SK-N-SH (cell line): Measurements from ENCODE around the gene ADCY5. TPM values are rescaled to one million over a fixed set of nuclear protein-coding genes. Genes with fewer than 3 reads are reported as not detected.

ENCODE experiments used
- CTCF ChIA-PET: fragments of 300-600, 350-600 bp; formaldehyde crosslinking; extraction: SDS; loops from one replicate; lab custom pipeline; 2021; lab: Yijun Ruan, JAX
- POLR2A ChIA-PET: fragments of 350-600 bp; sonication (Branson Sonifier 250); formaldehyde crosslinking; extraction: SDS; loops from one replicate; lab custom pipeline; 2020; ENCODE audit warnings: antibody characterized with exemption, inconsistent platforms; lab: Yijun Ruan, JAX
- DNase-seq: peaks from one replicate; pipeline ENCODE4 v3.0.0; 2012
- H2AFZ ChIP-seq: fragments of 200-600 bp; sonication (generic); 2 replicates; pipeline ENCODE4 v1.8.1; 2016; ENCODE audit warnings: antibody characterized with exemption, mild to moderate bottlenecking, low read depth
- H3F3A ChIP-seq: fragments of 200-600 bp; sonication (generic); replicated peaks from 2 replicates; pipeline ENCODE3; 2016; ENCODE audit warnings: antibody characterized with exemption, mild to moderate bottlenecking; ENCODE audit not compliant: insufficient read depth
- H3K27ac ChIP-seq, 2 experiments: fragments of 200-500 bp in 1 of 2; fragments of 200-600 bp in 1 of 2; sonication (Bioruptor generic) in 1 of 2; sonication (generic), shearing (Covaris generic) in 1 of 2; 2 replicates each; pipeline versions ENCODE4 v1.5.1 to v1.6.1; 2014 to 2016; ENCODE audit warnings: low read depth in 2 of 2, inconsistent platforms in 1 of 2, low read length in 1 of 2, mild to moderate bottlenecking in 1 of 2, mixed read lengths in 1 of 2
- H3K27me3 ChIP-seq: fragments of 200-600 bp; sonication (generic), shearing (Covaris generic); 2 replicates; pipeline ENCODE4 v1.6.1; 2016; ENCODE audit warnings: mixed run types; ENCODE audit not compliant: insufficient read depth
- H3K36me3 ChIP-seq, 2 experiments: fragments of 200-500 bp in 1 of 2; fragments of 200-600 bp in 1 of 2; sonication (Bioruptor generic) in 1 of 2; sonication (generic) in 1 of 2; replicated peaks in 1 of 2; 2 replicates each; pipeline versions ENCODE3 to v1.5.1; 2014 to 2016; ENCODE audit warnings: low read length in 1 of 2, mild to moderate bottlenecking in 1 of 2; ENCODE audit not compliant: insufficient read depth in 2 of 2, control insufficient read depth in 1 of 2
- H3K4me1 ChIP-seq, 2 experiments: fragments of 200-500 bp in 1 of 2; fragments of 200-600 bp in 1 of 2; sonication (Bioruptor generic) in 1 of 2; sonication (generic), shearing (Covaris generic) in 1 of 2; 2 replicates each; pipeline versions ENCODE4 v1.5.1 to v1.6.1; 2014 to 2016; ENCODE audit warnings: low read depth in 1 of 2, low read length in 1 of 2, mixed run types in 1 of 2; ENCODE audit not compliant: insufficient read depth in 2 of 2, control insufficient read depth in 1 of 2
- H3K4me2 ChIP-seq: fragments of 200-600 bp; sonication (generic), shearing (Covaris generic); 2 replicates; pipeline ENCODE4 v1.6.1; 2017; ENCODE audit warnings: mixed run types
- H3K4me3 ChIP-seq, 2 experiments: fragments of 200-500 bp in 1 of 2; fragments of 200-600 bp in 1 of 2; sonication (Bioruptor generic) in 1 of 2; sonication (generic), shearing (Covaris generic) in 1 of 2; 2 replicates each; pipeline versions ENCODE4 v1.5.1 to v1.8.1; 2014 to 2016; ENCODE audit warnings: low read depth in 2 of 2, inconsistent platforms in 1 of 2, low read length in 1 of 2, mild to moderate bottlenecking in 1 of 2, mixed read lengths in 1 of 2, moderate library complexity in 1 of 2
- H3K79me2 ChIP-seq: fragments of 200-600 bp; sonication (generic); 2 replicates; pipeline ENCODE4 v1.8.1; 2017; ENCODE audit warnings: mild to moderate bottlenecking; ENCODE audit not compliant: insufficient read depth
- H3K9ac ChIP-seq: fragments of 200-600 bp; sonication (generic); 2 replicates; pipeline ENCODE4 v1.6.1; 2017; ENCODE audit warnings: mixed run types
- H3K9me2 ChIP-seq: fragments of 200-600 bp; sonication (generic); 2 replicates; pipeline ENCODE4 v1.6.1; 2017; ENCODE audit warnings: mixed run types
- H3K9me3 ChIP-seq: fragments of 200-600 bp; sonication (generic); 2 replicates; pipeline ENCODE4 v1.6.1; 2017; ENCODE audit warnings: mixed run types, mild to moderate bottlenecking, moderate library complexity
- H4K20me1 ChIP-seq: fragments of 200-600 bp; sonication (generic); 2 replicates; pipeline ENCODE4 v1.6.1; 2017; ENCODE audit warnings: mild to moderate bottlenecking, mixed run types; ENCODE audit not compliant: insufficient read depth
- CHD2 ChIP-seq: fragments of 150-350 bp; IDR thresholded peaks from 2 replicates; pipeline ENCODE4 v1.6.1; 2018; ENCODE audit warnings: low read length; ENCODE audit not compliant: partially characterized antibody
- EP300 ChIP-seq, 2 experiments: IDR thresholded peaks; 2 replicates each; pipeline versions ENCODE4 v1.4.0 to v1.6.1; 2012; ENCODE audit warnings: borderline replicate concordance in 1 of 2, low read depth in 1 of 2, low read length in 1 of 2
- FOSL2 ChIP-seq: IDR thresholded peaks from 2 replicates; pipeline ENCODE4 v1.4.0; 2012; ENCODE audit warnings: low read depth, mild to moderate bottlenecking, moderate library complexity, borderline replicate concordance
- FOXJ3 ChIP-seq: sonication (generic); formaldehyde crosslinking; IDR thresholded peaks from 2 replicates; pipeline ENCODE4 v1.5.1; 2020; ENCODE audit warnings: mild to moderate bottlenecking, missing genetic modification reagents
- GATA2 ChIP-seq: sonication (generic); formaldehyde crosslinking; IDR thresholded peaks from 2 replicates; pipeline ENCODE4 v1.5.0; 2020; ENCODE audit warnings: mild to moderate bottlenecking, missing genetic modification reagents
- JUND ChIP-seq: IDR thresholded peaks from 2 replicates; pipeline ENCODE4 v1.4.0; 2012
- MEF2A ChIP-seq: IDR thresholded peaks from 2 replicates; pipeline ENCODE4 v1.4.0; 2012; ENCODE audit warnings: low read depth, borderline replicate concordance
- MXI1 ChIP-seq: IDR thresholded peaks from 2 replicates; pipeline ENCODE4 v1.6.1; 2012; ENCODE audit warnings: mild to moderate bottlenecking, low read depth, low read length, improper control_type of control experiment
- NRF1 ChIP-seq: IDR thresholded peaks from 2 replicates; pipeline ENCODE4 v1.6.1; 2012; ENCODE audit warnings: low read depth, mild to moderate bottlenecking, low read length
- POLR2AphosphoS5 ChIP-seq: IDR thresholded peaks from 2 replicates; pipeline ENCODE4 v1.6.1; 2012; ENCODE audit warnings: low read depth, low read length
- RAD21 ChIP-seq: IDR thresholded peaks from 2 replicates; pipeline ENCODE4 v1.6.1; 2012; ENCODE audit warnings: mild to moderate bottlenecking, low read length
- RFX5 ChIP-seq: IDR thresholded peaks from 2 replicates; pipeline ENCODE4 v1.6.1; 2012; ENCODE audit warnings: mild to moderate bottlenecking, improper control_type of control experiment, low read length
- SIN3A ChIP-seq: IDR thresholded peaks from 2 replicates; pipeline ENCODE4 v1.6.1; 2012; ENCODE audit warnings: low read depth, mild to moderate bottlenecking, low read length, moderate library complexity, borderline replicate concordance
- SMC3 ChIP-seq: IDR thresholded peaks from 2 replicates; pipeline ENCODE4 v1.6.1; 2012; ENCODE audit warnings: low read depth, low read length, improper control_type of control experiment
- TAF1 ChIP-seq: IDR thresholded peaks from 2 replicates; pipeline ENCODE4 v1.6.1; 2012; ENCODE audit warnings: low read depth, mild to moderate bottlenecking, low read length, moderate library complexity, borderline replicate concordance
- TEAD4 ChIP-seq: IDR thresholded peaks from 2 replicates; pipeline ENCODE4 v1.4.0; 2012; ENCODE audit warnings: mild to moderate bottlenecking, borderline replicate concordance; ENCODE audit not compliant: insufficient read depth
- WGBS: methylation state at CpG from one replicate; pipeline ENCODE4 v1.1.6; 2017; ENCODE audit warnings: low lambda C conversion rate; 5-methylcytosine and 5-hydroxymethylcytosine counted together
- polyA plus RNA-seq, 3 experiments: library from polyadenylated mRNA; depleted of rRNA; stranded (reverse); fragments of >200 nt; gene quantifications; 2 replicates each; pipeline ENCODE4 v1.2.3, GENCODE V29; 2012
- TF ChIP-seq, protein P1 (sequence below): IDR thresholded peaks from 2 replicates; pipeline ENCODE4 v1.4.0; 2012; ENCODE audit warnings: low read depth, borderline replicate concordance
- TF ChIP-seq, protein P2 (sequence below): IDR thresholded peaks from 2 replicates; pipeline ENCODE4 v1.6.1; 2012; ENCODE audit warnings: mild to moderate bottlenecking, low read depth, low read length, moderate library complexity
- TF ChIP-seq, protein P3 (sequence below): IDR thresholded peaks from 2 replicates; pipeline ENCODE4 v1.4.0; 2012; ENCODE audit warnings: low read depth
- TF ChIP-seq, protein P4 (sequence below): fragments of 200-600 bp; sonication (generic); IDR thresholded peaks from 2 replicates; pipeline ENCODE4 v1.6.1; 2017; ENCODE audit warnings: antibody characterized with exemption, mild to moderate bottlenecking, moderate library complexity
- TF ChIP-seq, protein P5 (sequence below): IDR thresholded peaks from 2 replicates; pipeline ENCODE4 v1.4.0; 2012; ENCODE audit warnings: low read depth, borderline replicate concordance

Gene ADCY5
- polyA plus RNA-seq, 1 of the 3 experiments (the other 2 are of a cell fraction) = 0.21 TPM

DNA sequence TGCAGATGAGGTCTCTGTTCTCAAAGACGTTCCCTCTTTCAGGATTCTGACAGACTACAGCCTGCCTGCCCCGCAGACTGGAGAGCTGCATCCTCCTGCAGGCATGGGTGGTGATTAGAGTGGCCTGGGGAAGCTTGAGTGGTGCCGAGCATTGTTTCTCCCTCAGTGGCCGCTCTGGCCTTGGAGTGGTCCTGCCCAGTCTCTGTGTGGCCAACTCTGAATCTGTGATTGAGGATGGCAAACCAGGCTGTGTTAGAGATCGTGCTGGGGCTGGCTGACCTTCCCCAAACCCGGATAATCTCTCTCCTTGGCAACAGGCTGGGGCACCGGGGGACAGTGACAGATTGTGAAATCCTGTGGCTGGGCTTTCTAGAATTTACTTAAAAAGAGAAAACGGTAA lies 11.0 kb upstream of the ADCY5 start:
- peaks cover 52% of the 10 kb centered on the region; the same call in 1 of the 2 replicates for H3K27me3 ChIP-seq
- no peaks in the 10 kb centered on the region for H3K4me1 ChIP-seq
- CTCF ChIA-PET = interaction anchor here (1.4 kb wide), 1 partner anchor 131 kb away, joined by 3 read pairs; no protein-coding TSS in a partner anchor

DNA sequence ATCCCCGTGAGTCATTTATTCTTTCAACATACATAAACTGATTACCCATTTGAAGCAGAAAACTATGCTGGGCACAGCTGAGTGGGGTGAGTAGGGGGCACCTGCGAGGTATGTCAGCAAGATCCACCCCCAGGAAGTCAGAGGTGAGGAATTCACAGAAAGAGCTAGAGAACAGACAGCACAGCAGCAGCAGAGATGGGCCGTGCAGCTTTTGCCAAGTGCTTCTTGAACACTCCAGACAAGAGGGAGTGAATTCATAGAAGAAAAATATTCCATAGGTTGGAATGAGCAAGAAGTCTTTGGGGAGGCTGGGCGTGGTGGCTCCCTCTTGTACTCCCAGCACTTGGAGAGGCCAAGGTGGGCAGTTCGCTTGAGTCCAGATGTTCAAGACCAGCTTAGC lies 9.4 kb upstream of the ADCY5 start:
- no peaks in the 10 kb centered on the region for H3K36me3 ChIP-seq
- DNase-seq = no peak
- no peaks in the 10 kb centered on the region for H4K20me1 ChIP-seq
- H3K9me2 ChIP-seq = no peaks in the 10 kb centered on the region
- no peaks in the 10 kb centered on the region for H3K4me1 ChIP-seq
- no peaks in the 10 kb centered on the region for H3K9me3 ChIP-seq
- H3K4me3 ChIP-seq = no peak overlapping the region
- WGBS = 56% methylated on average over 5 of the region's 5 CpGs
- H3F3A ChIP-seq = no peaks in the 10 kb centered on the region
- H2AFZ ChIP-seq = no peak overlapping the region
- no peak overlapping the region for H3K4me2 ChIP-seq
- H3K9ac ChIP-seq = no peak overlapping the region
- no peaks in the 10 kb centered on the region for H3K79me2 ChIP-seq
- no peak overlapping the region for H3K27ac ChIP-seq
- ChIA-PET CTCF (interaction anchor here (0.7 to 1.2 kb wide), 2 partner anchors 31 to 436 kb away, joined by 3 to 5 read pairs; no protein-coding TSS in a partner anchor), POLR2A (no interaction called here)
- H3K27me3 ChIP-seq = peaks cover 36% of the 10 kb centered on the region; the same call in 1 of the 2 replicates
- TF ChIP-seq JUND (no peak), TEAD4 (no peak), SIN3A (no peak), FOXJ3 (CRISPR knock-in tag) (no peak), POLR2AphosphoS5 (no peak), EP300 (IDR thresholded peaks at IDR 0.05; ENCODE audit: borderline replicate concordance in 1 of 2, low read depth in 1 of 2, low read length in 1 of 2) (no peak), RFX5 (no peak), RAD21 (no peak), MEF2A (no peak), FOSL2 (no peak)
- TF ChIP-seq, protein P1, sequence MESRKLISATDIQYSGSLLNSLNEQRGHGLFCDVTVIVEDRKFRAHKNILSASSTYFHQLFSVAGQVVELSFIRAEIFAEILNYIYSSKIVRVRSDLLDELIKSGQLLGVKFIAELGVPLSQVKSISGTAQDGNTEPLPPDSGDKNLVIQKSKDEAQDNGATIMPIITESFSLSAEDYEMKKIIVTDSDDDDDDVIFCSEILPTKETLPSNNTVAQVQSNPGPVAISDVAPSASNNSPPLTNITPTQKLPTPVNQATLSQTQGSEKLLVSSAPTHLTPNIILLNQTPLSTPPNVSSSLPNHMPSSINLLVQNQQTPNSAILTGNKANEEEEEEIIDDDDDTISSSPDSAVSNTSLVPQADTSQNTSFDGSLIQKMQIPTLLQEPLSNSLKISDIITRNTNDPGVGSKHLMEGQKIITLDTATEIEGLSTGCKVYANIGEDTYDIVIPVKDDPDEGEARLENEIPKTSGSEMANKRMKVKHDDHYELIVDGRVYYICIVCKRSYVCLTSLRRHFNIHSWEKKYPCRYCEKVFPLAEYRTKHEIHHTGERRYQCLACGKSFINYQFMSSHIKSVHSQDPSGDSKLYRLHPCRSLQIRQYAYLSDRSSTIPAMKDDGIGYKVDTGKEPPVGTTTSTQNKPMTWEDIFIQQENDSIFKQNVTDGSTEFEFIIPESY = no peak
- TF ChIP-seq, protein P2, sequence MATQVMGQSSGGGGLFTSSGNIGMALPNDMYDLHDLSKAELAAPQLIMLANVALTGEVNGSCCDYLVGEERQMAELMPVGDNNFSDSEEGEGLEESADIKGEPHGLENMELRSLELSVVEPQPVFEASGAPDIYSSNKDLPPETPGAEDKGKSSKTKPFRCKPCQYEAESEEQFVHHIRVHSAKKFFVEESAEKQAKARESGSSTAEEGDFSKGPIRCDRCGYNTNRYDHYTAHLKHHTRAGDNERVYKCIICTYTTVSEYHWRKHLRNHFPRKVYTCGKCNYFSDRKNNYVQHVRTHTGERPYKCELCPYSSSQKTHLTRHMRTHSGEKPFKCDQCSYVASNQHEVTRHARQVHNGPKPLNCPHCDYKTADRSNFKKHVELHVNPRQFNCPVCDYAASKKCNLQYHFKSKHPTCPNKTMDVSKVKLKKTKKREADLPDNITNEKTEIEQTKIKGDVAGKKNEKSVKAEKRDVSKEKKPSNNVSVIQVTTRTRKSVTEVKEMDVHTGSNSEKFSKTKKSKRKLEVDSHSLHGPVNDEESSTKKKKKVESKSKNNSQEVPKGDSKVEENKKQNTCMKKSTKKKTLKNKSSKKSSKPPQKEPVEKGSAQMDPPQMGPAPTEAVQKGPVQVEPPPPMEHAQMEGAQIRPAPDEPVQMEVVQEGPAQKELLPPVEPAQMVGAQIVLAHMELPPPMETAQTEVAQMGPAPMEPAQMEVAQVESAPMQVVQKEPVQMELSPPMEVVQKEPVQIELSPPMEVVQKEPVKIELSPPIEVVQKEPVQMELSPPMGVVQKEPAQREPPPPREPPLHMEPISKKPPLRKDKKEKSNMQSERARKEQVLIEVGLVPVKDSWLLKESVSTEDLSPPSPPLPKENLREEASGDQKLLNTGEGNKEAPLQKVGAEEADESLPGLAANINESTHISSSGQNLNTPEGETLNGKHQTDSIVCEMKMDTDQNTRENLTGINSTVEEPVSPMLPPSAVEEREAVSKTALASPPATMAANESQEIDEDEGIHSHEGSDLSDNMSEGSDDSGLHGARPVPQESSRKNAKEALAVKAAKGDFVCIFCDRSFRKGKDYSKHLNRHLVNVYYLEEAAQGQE = no peak

More for the DNA sequence above, 11.0 kb upstream of the ADCY5 start:
- H4K20me1 ChIP-seq = no peaks in the 10 kb centered on the region
- no peak for DNase-seq
- H3K4me3 ChIP-seq = no peak overlapping the region
- H3K9me3 ChIP-seq = no peaks in the 10 kb centered on the region
- WGBS = 32% methylated on average over 8 of the region's 8 CpGs
- no peaks in the 10 kb centered on the region for H3K9me2 ChIP-seq
- no peaks in the 10 kb centered on the region for H3F3A ChIP-seq
- H3K4me2 ChIP-seq = no peak overlapping the region
- no peaks in the 10 kb centered on the region for H3K79me2 ChIP-seq
- no peak overlapping the region for H3K9ac ChIP-seq
- no peak overlapping the region for H3K27ac ChIP-seq
- H2AFZ ChIP-seq = no peak overlapping the region
- POLR2A ChIA-PET = no interaction called here
- H3K36me3 ChIP-seq = no peaks in the 10 kb centered on the region
- TF ChIP-seq EP300 (IDR thresholded peaks at IDR 0.05; ENCODE audit: borderline replicate concordance in 1 of 2, low read depth in 1 of 2, low read length in 1 of 2) (no peak), MXI1 (no peak), CHD2 (no peak), GATA2 (no peak), SMC3 (no peak), NRF1 (no peak), TAF1 (no peak)
- TF ChIP-seq, protein P3, sequence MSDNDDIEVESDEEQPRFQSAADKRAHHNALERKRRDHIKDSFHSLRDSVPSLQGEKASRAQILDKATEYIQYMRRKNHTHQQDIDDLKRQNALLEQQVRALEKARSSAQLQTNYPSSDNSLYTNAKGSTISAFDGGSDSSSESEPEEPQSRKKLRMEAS = no peak
- TF ChIP-seq, protein P4, sequence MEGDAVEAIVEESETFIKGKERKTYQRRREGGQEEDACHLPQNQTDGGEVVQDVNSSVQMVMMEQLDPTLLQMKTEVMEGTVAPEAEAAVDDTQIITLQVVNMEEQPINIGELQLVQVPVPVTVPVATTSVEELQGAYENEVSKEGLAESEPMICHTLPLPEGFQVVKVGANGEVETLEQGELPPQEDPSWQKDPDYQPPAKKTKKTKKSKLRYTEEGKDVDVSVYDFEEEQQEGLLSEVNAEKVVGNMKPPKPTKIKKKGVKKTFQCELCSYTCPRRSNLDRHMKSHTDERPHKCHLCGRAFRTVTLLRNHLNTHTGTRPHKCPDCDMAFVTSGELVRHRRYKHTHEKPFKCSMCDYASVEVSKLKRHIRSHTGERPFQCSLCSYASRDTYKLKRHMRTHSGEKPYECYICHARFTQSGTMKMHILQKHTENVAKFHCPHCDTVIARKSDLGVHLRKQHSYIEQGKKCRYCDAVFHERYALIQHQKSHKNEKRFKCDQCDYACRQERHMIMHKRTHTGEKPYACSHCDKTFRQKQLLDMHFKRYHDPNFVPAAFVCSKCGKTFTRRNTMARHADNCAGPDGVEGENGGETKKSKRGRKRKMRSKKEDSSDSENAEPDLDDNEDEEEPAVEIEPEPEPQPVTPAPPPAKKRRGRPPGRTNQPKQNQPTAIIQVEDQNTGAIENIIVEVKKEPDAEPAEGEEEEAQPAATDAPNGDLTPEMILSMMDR = no peak
- TF ChIP-seq, protein P5, sequence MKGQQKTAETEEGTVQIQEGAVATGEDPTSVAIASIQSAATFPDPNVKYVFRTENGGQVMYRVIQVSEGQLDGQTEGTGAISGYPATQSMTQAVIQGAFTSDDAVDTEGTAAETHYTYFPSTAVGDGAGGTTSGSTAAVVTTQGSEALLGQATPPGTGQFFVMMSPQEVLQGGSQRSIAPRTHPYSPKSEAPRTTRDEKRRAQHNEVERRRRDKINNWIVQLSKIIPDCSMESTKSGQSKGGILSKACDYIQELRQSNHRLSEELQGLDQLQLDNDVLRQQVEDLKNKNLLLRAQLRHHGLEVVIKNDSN = no peak
